ENCODE results near the gene SH3PXD2A. TPM values are rescaled to one million over a fixed set of nuclear protein-coding genes. Genes with fewer than 3 reads are reported as not detected.

SH3PXD2A gene
- total and polyA plus RNA-seq, 3 donors from 2014 or later, result 10.8 to 12.1 (median 12.0) TPM

DNA sequence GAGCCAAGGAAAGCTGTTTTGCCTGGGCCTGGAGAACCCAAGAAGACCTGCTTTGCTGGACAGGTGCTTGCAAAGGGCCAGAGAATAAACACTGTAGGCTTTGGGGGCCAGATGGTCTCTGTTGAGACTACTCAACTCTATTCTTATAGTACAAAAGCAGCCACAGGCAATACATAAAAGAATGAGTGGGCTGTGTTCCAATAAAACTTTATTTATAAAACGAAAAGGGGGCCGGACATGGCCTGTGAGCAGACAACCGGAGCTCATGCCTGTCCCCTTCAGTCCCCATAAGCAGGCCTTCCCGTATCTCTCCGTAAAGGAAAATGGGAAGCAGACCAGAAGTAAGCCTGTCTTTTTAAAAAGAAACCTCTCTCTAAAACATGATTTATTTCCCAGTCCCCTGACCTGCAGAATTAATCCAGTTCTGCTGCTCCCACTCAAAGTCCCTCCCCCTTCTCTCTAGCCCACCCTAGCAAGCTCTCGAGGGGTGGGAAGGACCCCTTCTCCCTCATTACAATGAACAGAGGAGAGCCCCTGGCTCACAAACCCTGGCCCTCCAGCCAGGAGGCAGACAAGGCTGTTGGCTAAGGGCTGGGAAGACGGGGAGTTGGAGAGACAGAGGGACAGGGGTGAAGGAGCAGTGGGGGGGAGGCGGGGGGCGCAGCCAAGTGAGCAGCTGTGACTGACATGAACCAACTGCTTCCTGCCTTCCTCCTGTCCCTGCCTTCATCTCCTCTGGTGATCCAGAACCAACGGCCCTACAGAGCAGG lies 184.1 kb downstream of the SH3PXD2A start:
- Histone ChIP-seq H3K36me3 (ENCODE audit: low read depth, missing control alignments) (no peaks in the 10 kb centered on the region), H3K27me3 (no peaks in the 10 kb centered on the region), H3K4me3 (no peak overlapping the region), H3K9me3 (no peaks in the 10 kb centered on the region), H3K27ac (no peak overlapping the region), H3K4me1 (peaks cover 32% of the 10 kb centered on the region)
- TF ChIP-seq POLR2A (IDR thresholded peaks at IDR 0.05), result no peak
- TF ChIP-seq, protein P1, sequence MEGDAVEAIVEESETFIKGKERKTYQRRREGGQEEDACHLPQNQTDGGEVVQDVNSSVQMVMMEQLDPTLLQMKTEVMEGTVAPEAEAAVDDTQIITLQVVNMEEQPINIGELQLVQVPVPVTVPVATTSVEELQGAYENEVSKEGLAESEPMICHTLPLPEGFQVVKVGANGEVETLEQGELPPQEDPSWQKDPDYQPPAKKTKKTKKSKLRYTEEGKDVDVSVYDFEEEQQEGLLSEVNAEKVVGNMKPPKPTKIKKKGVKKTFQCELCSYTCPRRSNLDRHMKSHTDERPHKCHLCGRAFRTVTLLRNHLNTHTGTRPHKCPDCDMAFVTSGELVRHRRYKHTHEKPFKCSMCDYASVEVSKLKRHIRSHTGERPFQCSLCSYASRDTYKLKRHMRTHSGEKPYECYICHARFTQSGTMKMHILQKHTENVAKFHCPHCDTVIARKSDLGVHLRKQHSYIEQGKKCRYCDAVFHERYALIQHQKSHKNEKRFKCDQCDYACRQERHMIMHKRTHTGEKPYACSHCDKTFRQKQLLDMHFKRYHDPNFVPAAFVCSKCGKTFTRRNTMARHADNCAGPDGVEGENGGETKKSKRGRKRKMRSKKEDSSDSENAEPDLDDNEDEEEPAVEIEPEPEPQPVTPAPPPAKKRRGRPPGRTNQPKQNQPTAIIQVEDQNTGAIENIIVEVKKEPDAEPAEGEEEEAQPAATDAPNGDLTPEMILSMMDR (IDR thresholded peaks at IDR 0.05), result no peak
- intact Hi-C loops (cut with DNase I; ENCODE audit: low total_unique reads), result no loop called here
- DNase-seq, result no peak
- 75 to 76% methylated on average over 9 to 10 of the region's 10 CpGs for WGBS, 2 donors

DNA sequence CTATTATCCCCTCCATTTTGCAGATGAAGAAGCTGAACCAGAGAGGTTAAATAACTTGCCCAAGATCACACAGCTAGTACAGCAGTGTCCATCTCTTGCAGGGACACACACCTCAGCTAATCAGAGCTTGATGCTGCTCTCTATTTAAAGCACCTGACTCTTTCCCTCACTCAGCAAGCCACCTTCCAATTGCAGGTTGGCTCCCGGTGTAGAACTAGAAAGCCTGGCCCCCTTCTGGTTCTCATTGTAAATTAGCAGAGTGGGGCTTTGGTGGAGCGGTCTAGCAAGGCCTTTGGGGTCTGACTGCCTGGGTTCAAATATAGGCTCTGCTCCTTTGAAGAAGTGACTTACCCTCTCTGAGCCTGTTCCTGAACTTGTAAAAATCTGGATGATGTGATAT lies 185.4 kb downstream of the SH3PXD2A start:
- Histone ChIP-seq H3K4me1 (peaks cover 34% of the 10 kb centered on the region), H3K4me3 (no peak overlapping the region), H3K9me3 (no peaks in the 10 kb centered on the region), H3K27me3 (no peaks in the 10 kb centered on the region), H3K36me3 (ENCODE audit: low read depth, missing control alignments) (no peaks in the 10 kb centered on the region), H3K27ac (no peak overlapping the region)
- intact Hi-C loops (cut with DNase I; ENCODE audit: low total_unique reads), result no loop called here
- TF ChIP-seq, protein P1 (IDR thresholded peaks at IDR 0.05), result no peak
- TF ChIP-seq POLR2A (IDR thresholded peaks at IDR 0.05), result no peak
- WGBS, 2 donors, result 90 to 100% methylated on average over 2 of the region's 2 CpGs
- no peak for DNase-seq

DNA sequence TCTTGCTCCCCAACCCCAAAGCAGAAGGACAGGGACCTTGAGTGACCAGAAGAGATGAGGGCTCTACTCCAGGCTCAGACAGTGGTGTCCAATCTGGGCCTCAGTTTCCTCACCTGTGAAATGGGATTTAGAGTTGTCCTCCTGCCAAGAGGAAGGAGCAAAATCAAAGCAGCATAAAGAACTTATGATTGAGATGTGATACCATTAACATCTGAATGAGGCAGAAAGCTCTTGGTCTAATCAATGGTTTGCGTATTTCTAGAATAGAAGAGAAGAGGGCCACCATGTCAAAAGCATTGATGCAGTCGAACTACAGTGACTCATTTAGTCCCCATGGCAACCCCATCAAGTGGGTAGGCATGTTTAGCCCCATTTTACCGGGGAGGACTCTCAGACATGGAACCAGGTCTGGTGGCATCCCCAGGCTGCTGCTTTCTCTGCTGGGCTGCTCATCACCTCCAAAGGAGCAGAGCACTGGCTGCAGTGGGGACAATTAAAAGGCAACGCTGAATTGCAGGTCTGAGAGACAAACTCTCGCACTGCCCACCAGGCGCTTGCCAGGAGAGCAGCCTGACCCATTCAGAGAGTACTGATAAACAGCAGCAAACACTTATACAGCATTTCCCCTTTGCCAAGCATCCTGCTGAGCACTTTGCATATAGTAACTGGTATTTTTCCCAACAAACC lies 186.0 kb downstream of the SH3PXD2A start:
- intact Hi-C loops (cut with DNase I; ENCODE audit: low total_unique reads), result no loop called here
- WGBS, 2 donors, result 65 to 73% methylated on average over 5 to 6 of the region's 6 CpGs
- H3K27ac ChIP-seq, result no peak overlapping the region

DNA sequence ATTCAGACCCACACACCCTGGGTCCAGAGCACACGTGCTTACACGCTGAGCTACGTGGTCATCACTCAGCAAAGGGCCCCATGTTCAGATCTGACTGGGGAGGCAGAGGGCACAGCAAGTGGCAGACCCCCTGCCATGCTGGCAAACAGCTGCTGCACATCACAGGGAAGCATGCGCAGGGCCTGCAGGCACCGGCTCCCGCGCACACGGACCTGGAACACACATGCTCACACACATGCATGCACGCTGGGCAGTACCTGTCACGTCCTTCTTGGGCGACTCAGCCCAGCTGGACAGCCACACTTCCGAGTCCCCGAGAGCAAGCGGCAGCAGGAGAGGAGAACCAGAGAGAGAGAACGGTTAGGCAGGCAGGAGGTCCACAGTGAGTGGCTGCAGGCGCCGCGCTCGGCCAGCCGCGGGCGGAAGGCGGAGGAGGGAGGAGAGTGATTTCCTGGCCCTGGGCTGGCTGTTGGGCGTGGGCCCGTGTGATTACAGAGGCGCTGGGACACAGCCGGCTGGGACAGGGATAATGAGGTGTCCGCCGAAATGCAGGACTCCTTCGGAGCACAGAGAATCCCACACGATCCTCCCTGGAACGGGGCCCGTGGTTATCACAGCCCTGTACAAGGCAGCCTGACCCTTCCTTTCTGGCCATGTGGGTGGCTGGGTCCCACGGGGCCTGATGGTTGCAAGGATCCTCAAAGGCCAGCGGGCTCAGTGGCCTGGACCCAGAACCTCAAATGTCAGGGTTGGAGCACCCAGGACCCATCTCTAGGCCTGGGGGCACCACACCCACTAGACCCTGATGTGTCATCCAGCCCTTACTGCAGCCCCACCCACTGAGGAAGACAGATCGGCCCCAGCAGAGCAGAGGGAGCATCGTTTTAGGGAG lies 186.8 kb downstream of the SH3PXD2A start:
- Histone ChIP-seq H3K27ac (peak overlapping the region in 1 of 2 donors; percentile 36), H3K9me3 (no peaks in the 10 kb centered on the region), H3K27me3 (no peaks in the 10 kb centered on the region), H3K4me3 (no peak overlapping the region), H3K36me3 (ENCODE audit: low read depth, missing control alignments) (no peaks in the 10 kb centered on the region), H3K4me1 (peaks cover 36% of the 10 kb centered on the region)
- DNase-seq, result peak; percentile 84
- 27 to 37% methylated on average over 14 to 37 of the region's 37 CpGs for WGBS, 2 donors
- TF ChIP-seq, protein P1 (IDR thresholded peaks at IDR 0.05), result no peak
- no peak for TF ChIP-seq POLR2A (IDR thresholded peaks at IDR 0.05)
- intact Hi-C loops (cut with DNase I; ENCODE audit: low total_unique reads), result no loop called here

More for the DNA sequence above, 186.0 kb downstream of the SH3PXD2A start:
- H3K9me3 ChIP-seq, result no peaks in the 10 kb centered on the region
- no peak for DNase-seq
- no peak for TF ChIP-seq POLR2A (IDR thresholded peaks at IDR 0.05)
- TF ChIP-seq, protein P1 (IDR thresholded peaks at IDR 0.05), result no peak
- H3K4me1 ChIP-seq, result peaks cover 34% of the 10 kb centered on the region
- no peaks in the 10 kb centered on the region for H3K36me3 ChIP-seq (ENCODE audit: low read depth, missing control alignments)
- no peak overlapping the region for H3K4me3 ChIP-seq
- no peaks in the 10 kb centered on the region for H3K27me3 ChIP-seq
